Measurements from ENCODE around the gene TMEM165.
"Not testable (repeated sequence)": the region's sequence is repeated elsewhere in the genome, so short reads cannot be mapped to it uniquely, and the experiment has no call there.

TMEM165 gene

DNA sequence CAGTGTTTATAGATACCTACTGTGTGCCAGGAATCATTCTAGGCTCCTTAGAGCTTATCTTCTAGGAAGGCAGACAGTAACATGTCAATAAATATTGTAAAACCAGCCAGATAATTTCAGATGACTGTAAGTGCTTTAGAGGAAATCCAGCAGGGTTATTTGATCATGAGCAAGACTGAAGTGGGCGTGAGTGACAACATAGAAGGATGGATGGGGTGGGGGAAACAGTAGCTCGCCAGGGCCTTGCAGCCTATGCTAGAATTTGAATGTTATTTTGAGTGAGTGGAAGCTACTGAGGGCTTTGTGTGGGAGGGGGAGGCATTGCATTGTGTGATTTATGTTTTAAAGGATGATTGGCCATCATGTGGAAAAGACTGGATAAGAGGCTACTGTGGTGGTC lies 43.0 kb upstream of the TMEM165 start:
- Histone ChIP-seq H4K20me1 (ENCODE audit: insufficient read depth, low read length) (no peaks in the 10 kb centered on the region), H3K4me2 (ENCODE audit: low read length) (no peak overlapping the region), H2AFZ (ENCODE audit: low read depth, low read length) (no peak overlapping the region), H3K9ac (ENCODE audit: low read length) (no peak overlapping the region), H3K79me2 (ENCODE audit: low read length) (no peaks in the 10 kb centered on the region), H3K36me3 (replicated peaks; ENCODE audit: low read depth, low read length) (peaks cover 6% of the 10 kb centered on the region), H3K9me3 (ENCODE audit: insufficient read depth, low read length) (no peaks in the 10 kb centered on the region), H3K4me1 (ENCODE audit: low read length) (peaks cover 3% of the 10 kb centered on the region), H3K4me3 (ENCODE audit: low read length) (no peak overlapping the region), H3K27me3 (ENCODE audit: low read depth, low read length) (no peaks in the 10 kb centered on the region), H3K27ac (ENCODE audit: low read length) (no peak overlapping the region)
- TF ChIP-seq, protein P1, sequence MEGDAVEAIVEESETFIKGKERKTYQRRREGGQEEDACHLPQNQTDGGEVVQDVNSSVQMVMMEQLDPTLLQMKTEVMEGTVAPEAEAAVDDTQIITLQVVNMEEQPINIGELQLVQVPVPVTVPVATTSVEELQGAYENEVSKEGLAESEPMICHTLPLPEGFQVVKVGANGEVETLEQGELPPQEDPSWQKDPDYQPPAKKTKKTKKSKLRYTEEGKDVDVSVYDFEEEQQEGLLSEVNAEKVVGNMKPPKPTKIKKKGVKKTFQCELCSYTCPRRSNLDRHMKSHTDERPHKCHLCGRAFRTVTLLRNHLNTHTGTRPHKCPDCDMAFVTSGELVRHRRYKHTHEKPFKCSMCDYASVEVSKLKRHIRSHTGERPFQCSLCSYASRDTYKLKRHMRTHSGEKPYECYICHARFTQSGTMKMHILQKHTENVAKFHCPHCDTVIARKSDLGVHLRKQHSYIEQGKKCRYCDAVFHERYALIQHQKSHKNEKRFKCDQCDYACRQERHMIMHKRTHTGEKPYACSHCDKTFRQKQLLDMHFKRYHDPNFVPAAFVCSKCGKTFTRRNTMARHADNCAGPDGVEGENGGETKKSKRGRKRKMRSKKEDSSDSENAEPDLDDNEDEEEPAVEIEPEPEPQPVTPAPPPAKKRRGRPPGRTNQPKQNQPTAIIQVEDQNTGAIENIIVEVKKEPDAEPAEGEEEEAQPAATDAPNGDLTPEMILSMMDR (IDR thresholded peaks at IDR 0.05; ENCODE audit: low read depth, low read length) = no peak
- no peak for TF ChIP-seq EZH2phosphoT487 (IDR thresholded peaks at IDR 0.05; ENCODE audit: low read depth)

- not testable (repeated sequence) for H3K4me1 ChIP-seq (ENCODE audit: low read length); H3K27me3 ChIP-seq (ENCODE audit: low read depth, low read length); H3K36me3 ChIP-seq (replicated peaks; ENCODE audit: low read depth, low read length); H3K4me3 ChIP-seq (ENCODE audit: low read length); H3K79me2 ChIP-seq (ENCODE audit: low read length); H3K9ac ChIP-seq (ENCODE audit: low read length); H3K4me2 ChIP-seq (ENCODE audit: low read length); H2AFZ ChIP-seq (ENCODE audit: low read depth, low read length); H3K9me3 ChIP-seq (ENCODE audit: insufficient read depth, low read length); H4K20me1 ChIP-seq (ENCODE audit: insufficient read depth, low read length); H3K27ac ChIP-seq (ENCODE audit: low read length)
Measured at GRCh38 chr4:55353228-55353747, 42.5 kb upstream of the TMEM165 start.

DNA sequence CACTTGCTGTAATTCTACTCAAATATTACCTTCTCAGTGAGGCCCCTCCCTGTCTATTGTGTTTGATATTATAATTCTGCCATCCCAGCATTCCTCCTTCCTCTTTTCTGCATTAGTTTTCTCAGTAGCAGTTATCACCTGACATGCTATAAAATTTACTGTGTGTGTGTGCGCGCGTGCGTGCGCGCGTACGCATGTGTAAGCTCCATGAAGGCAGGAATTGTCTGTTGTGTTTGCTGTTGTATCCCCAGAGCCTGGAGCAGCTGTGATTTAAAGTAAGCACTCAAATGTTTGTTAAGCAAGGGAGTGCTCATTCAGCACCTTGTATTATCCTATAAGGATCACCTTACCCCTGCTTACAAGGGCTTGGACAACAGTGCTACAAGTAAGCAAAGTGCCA lies 41.1 kb upstream of the TMEM165 start:
- no peak overlapping the region for H3K27ac ChIP-seq (ENCODE audit: low read length)
- TF ChIP-seq, protein P1 (IDR thresholded peaks at IDR 0.05; ENCODE audit: low read depth, low read length) = no peak
- no peak for TF ChIP-seq EZH2phosphoT487 (IDR thresholded peaks at IDR 0.05; ENCODE audit: low read depth)
- peaks cover 6% of the 10 kb centered on the region for H3K36me3 ChIP-seq (replicated peaks; ENCODE audit: low read depth, low read length)
- no peaks in the 10 kb centered on the region for H3K79me2 ChIP-seq (ENCODE audit: low read length)
- no peaks in the 10 kb centered on the region for H4K20me1 ChIP-seq (ENCODE audit: insufficient read depth, low read length)
- H2AFZ ChIP-seq (ENCODE audit: low read depth, low read length) = no peak overlapping the region
- H3K9ac ChIP-seq (ENCODE audit: low read length) = no peak overlapping the region
- no peaks in the 10 kb centered on the region for H3K9me3 ChIP-seq (ENCODE audit: insufficient read depth, low read length)
- H3K4me3 ChIP-seq (ENCODE audit: low read length) = no peak overlapping the region
- no peaks in the 10 kb centered on the region for H3K27me3 ChIP-seq (ENCODE audit: low read depth, low read length)
- H3K4me2 ChIP-seq (ENCODE audit: low read length) = no peak overlapping the region
- H3K4me1 ChIP-seq (ENCODE audit: low read length) = peaks cover 13% of the 10 kb centered on the region

GRCh38 chr4:55355555-55355954 lies 40.2 kb upstream of the TMEM165 start:
- Histone ChIP-seq H4K20me1 (ENCODE audit: insufficient read depth, low read length) (no peaks in the 10 kb centered on the region), H3K79me2 (ENCODE audit: low read length) (no peaks in the 10 kb centered on the region), H3K9me3 (ENCODE audit: insufficient read depth, low read length) (no peaks in the 10 kb centered on the region), H3K4me2 (ENCODE audit: low read length) (no peak overlapping the region), H3K9ac (ENCODE audit: low read length) (no peak overlapping the region), H3K4me3 (ENCODE audit: low read length) (no peak overlapping the region), H3K27ac (ENCODE audit: low read length) (no peak overlapping the region), H2AFZ (ENCODE audit: low read depth, low read length) (no peak overlapping the region), H3K36me3 (replicated peaks; ENCODE audit: low read depth, low read length) (peaks cover 6% of the 10 kb centered on the region), H3K4me1 (ENCODE audit: low read length) (peaks cover 13% of the 10 kb centered on the region), H3K27me3 (ENCODE audit: low read depth, low read length) (no peaks in the 10 kb centered on the region)
- TF ChIP-seq EZH2phosphoT487 (IDR thresholded peaks at IDR 0.05; ENCODE audit: low read depth) = no peak
- TF ChIP-seq, protein P1 (IDR thresholded peaks at IDR 0.05; ENCODE audit: low read depth, low read length) = no peak
